ENCODE measurements around the gene TPH1. TPM values are rescaled to one million over a fixed set of nuclear protein-coding genes. Genes with fewer than 3 reads are reported as not detected.

The TPH1 gene
- total and polyA plus RNA-seq, 2 of the 8 experiments (the other 6 are each of a cell fraction or from before 2014, with no cell fraction given): 0.09 to 0.22 TPM

DNA sequence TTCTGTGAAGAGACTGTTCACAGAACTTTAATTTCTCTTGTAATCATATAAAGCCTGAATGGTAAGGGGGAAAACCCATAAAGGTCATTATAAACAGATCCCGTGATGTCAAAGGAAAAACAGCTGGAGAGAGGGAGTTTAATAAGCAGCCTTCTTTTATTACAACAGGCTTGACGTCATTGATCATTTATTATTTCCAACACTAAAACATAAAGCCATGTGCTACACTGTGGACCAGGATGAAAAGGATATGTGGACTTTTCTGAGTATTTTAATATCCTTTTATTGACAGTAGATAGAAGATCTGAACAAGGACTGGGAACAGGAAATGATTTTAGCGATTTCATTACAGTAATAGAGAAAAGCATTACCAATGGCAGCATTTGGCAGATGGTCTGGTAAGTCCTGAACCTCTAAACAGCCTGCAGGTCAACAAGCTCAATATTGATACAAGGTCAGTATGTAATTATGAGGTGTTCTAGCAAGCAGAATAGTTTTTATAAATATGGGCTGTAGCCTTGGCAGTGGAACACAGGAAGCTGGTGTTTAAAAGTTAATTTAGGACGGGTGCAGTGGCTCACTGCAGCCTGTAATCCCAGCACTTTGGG is 25.1 kb upstream of the TPH1 start:
- Histone ChIP-seq H2BK20ac (ENCODE audit: low read length) (no peak overlapping the region), H3K4ac (replicated peaks; ENCODE audit: insufficient read length, low read depth, low read length) (no peak overlapping the region), H3K56ac (replicated peaks; ENCODE audit: insufficient read length, low read depth, low read length) (no peak overlapping the region), H3K27ac (ENCODE audit: low read depth, low read length) (no peak overlapping the region), H3K9me3 (ENCODE audit: insufficient read depth in 2 of 2, low read depth in 1 of 2, low read length in 1 of 2) (no peaks in the 10 kb centered on the region), H3K4me2 (ENCODE audit: insufficient read depth in 1 of 2, low read depth in 2 of 2, low read length in 2 of 2) (no peak overlapping the region), H2AFZ (ENCODE audit: low read length) (no peak overlapping the region), H3K4me3 (ENCODE audit: extremely low read depth in 1 of 4, insufficient read depth in 2 of 4, low read depth in 3 of 4, low read length in 4 of 4) (no peak overlapping the region), H3K9ac (replicated peaks in 1 of 4; ENCODE audit: extremely low read depth in 1 of 4, low read depth in 3 of 4, low read length in 3 of 4) (no peak overlapping the region), H2BK12ac (ENCODE audit: low read depth, low read length) (no peak overlapping the region), H3K4me1 (replicated peaks in 1 of 4; ENCODE audit: control insufficient read depth in 3 of 4, insufficient read depth in 4 of 4, low read length in 3 of 4) (no peaks in the 10 kb centered on the region), H3K36me3 (ENCODE audit: control insufficient read depth in 2 of 4, insufficient read depth in 4 of 4, low read length in 3 of 4) (no peaks in the 10 kb centered on the region), H2BK120ac (replicated peaks; ENCODE audit: low read depth, low read length) (no peak overlapping the region), H3K23me2 (ENCODE audit: low read depth, low read length) (no peaks in the 10 kb centered on the region), H3K18ac (ENCODE audit: extremely low read depth, low read length) (no peak overlapping the region), H3K79me1 (ENCODE audit: low read depth, low read length) (no peaks in the 10 kb centered on the region), H3K23ac (ENCODE audit: insufficient read length) (no peak overlapping the region), H4K8ac (ENCODE audit: extremely low read depth, insufficient read depth, low read length) (no peak overlapping the region), H2AK5ac (ENCODE audit: low read depth, low read length) (no peak overlapping the region), H2BK5ac (ENCODE audit: low read depth, low read length) (no peak overlapping the region), H3K27me3 (replicated peaks in 1 of 4; ENCODE audit: control insufficient read depth in 3 of 4, extremely low read depth in 1 of 4, insufficient read depth in 3 of 4, low read length in 3 of 4) (no peaks in the 10 kb centered on the region), H3K79me2 (ENCODE audit: control insufficient read depth in 1 of 2, insufficient read depth in 2 of 2, low read length in 2 of 2) (no peaks in the 10 kb centered on the region), H3K14ac (ENCODE audit: insufficient read length) (no peak overlapping the region), H4K91ac (replicated peaks; ENCODE audit: insufficient read length, low read length) (no peak overlapping the region), H2BK15ac (ENCODE audit: low read length) (no peak overlapping the region), H4K20me1 (replicated peaks in 1 of 2; ENCODE audit: control insufficient read depth in 1 of 2, insufficient read depth in 2 of 2, low read length in 2 of 2) (no peaks in the 10 kb centered on the region), H4K5ac (ENCODE audit: insufficient read length, low read depth, low read length) (no peak overlapping the region)
- 87% methylated on average over 4 of the region's 4 CpGs; no CpG with 5 or more reads in 1 of the 2 experiments for WGBS, 2 experiments (ENCODE audit: extremely low coverage in 1 of 2, insufficient coverage in 1 of 2, insufficient read length in 1 of 2, insufficient replicate concordance in 2 of 2, low coverage in 1 of 2, low lambda C conversion rate in 2 of 2, missing lambda C conversion rate in 1 of 2)
- POLR2A ChIA-PET (ENCODE audit: partially characterized antibody): no interaction called here
- CTCF ChIA-PET (ENCODE audit: partially characterized antibody): no interaction called here
- DNase-seq (ENCODE audit: low read depth in 1 of 2, low spot score in 2 of 2): no peak
- FAIRE-seq: no peak
- TF ChIP-seq FOSL1 (IDR thresholded peaks at IDR 0.05; ENCODE audit: insufficient read depth, low read depth, low read length) (no peak), POLR2AphosphoS5 (IDR thresholded peaks at IDR 0.05; ENCODE audit: low read depth, low read length) (no peak), TBP (IDR thresholded peaks at IDR 0.05; ENCODE audit: low read depth, low read length) (no peak), SIX5 (IDR thresholded peaks at IDR 0.05; ENCODE audit: low read depth, low read length) (no peak), CTBP2 (IDR thresholded peaks at IDR 0.05; ENCODE audit: borderline replicate concordance, insufficient read depth, insufficient read length, low read length) (no peak), CBX5 (IDR thresholded peaks at IDR 0.05; ENCODE audit: low read depth, low read length) (no peak), SIN3A (conservative IDR thresholded peaks at IDR 0.05 in 1 of 2, IDR thresholded peaks at IDR 0.05 in 1 of 2; ENCODE audit: low read depth in 1 of 2, low read length in 2 of 2) (no peak), EP300 (IDR thresholded peaks at IDR 0.05; ENCODE audit: borderline replicate concordance in 1 of 2, low read depth in 2 of 2, low read length in 2 of 2) (no peak), NRF1 (IDR thresholded peaks at IDR 0.05; ENCODE audit: low read depth, low read length) (no peak), CHD1 (IDR thresholded peaks at IDR 0.05; ENCODE audit: low read depth, low read length) (no peak), SAP30 (IDR thresholded peaks at IDR 0.05; ENCODE audit: insufficient read depth, insufficient replicate concordance, low read length) (no peak), HDAC6 (IDR thresholded peaks at IDR 0.05; ENCODE audit: low read depth, low read length) (no peak), POU5F1 (IDR thresholded peaks at IDR 0.05; ENCODE audit: low read depth, low read length) (no peak), CREB1 (IDR thresholded peaks at IDR 0.05) (no peak), SP4 (IDR thresholded peaks at IDR 0.05; ENCODE audit: low read length) (no peak)
